ENCODE data around the gene ANKRD49. TPM values are rescaled to one million over a fixed set of nuclear protein-coding genes. Genes with fewer than 3 reads are reported as not detected.

ANKRD49 gene, protein sequence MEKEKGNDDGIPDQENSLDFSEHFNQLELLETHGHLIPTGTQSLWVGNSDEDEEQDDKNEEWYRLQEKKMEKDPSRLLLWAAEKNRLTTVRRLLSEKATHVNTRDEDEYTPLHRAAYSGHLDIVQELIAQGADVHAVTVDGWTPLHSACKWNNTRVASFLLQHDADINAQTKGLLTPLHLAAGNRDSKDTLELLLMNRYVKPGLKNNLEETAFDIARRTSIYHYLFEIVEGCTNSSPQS
- polyA plus RNA-seq (ENCODE audit: insufficient read length in 3 of 3), result 10 to 100 TPM; 22.4 to 24.8 (median 24.1) TPM
- long read RNA-seq, donor 1, transcript ANKRD49-208 (2 exons, 3,002 nt), result major isoform, 5 of 23 reads
- long read RNA-seq, donor 1, partial matches to known transcripts, result 13 of 23 reads
- long read RNA-seq, donor 1, other reads (novel, unspliced or antisense), result 0 of 23 reads
- long read RNA-seq, donor 2, transcript ANKRD49-208 (2 exons, 3,002 nt), result minor isoform, 5 of 15 reads
- long read RNA-seq, donor 2, transcript ANKRD49-210 (3 exons, 2,268 nt), result major isoform, 7 of 15 reads
- long read RNA-seq, donor 2, partial matches to known transcripts, result 0 of 15 reads
- long read RNA-seq, donor 2, other reads (novel, unspliced or antisense), result 0 of 15 reads
- long read RNA-seq, donor 3, transcript ANKRD49-208 (2 exons, 3,002 nt), result major isoform, 6 of 9 reads
- long read RNA-seq, donor 3, partial matches to known transcripts, result 0 of 9 reads
- long read RNA-seq, donor 3, other reads (novel, unspliced or antisense), result 0 of 9 reads
- long read RNA-seq, donor 4, transcript ANKRD49-210 (3 exons, 2,268 nt), result minor isoform, 5 of 13 reads
- long read RNA-seq, donor 4, transcript ANKRD49-208 (2 exons, 3,002 nt), result major isoform, 7 of 13 reads
- long read RNA-seq, donor 4, partial matches to known transcripts, result 0 of 13 reads
- long read RNA-seq, donor 4, other reads (novel, unspliced or antisense), result 0 of 13 reads
- long read RNA-seq, donor 5, partial matches to known transcripts, result 0 of 3 reads
- long read RNA-seq, donor 5, other reads (novel, unspliced or antisense), result 0 of 3 reads
- long read RNA-seq, donor 6, transcript ANKRD49-208 (2 exons, 3,002 nt), result minor isoform, 5 of 17 reads
- long read RNA-seq, donor 6, transcript ANKRD49-210 (3 exons, 2,268 nt), result major isoform, 7 of 17 reads
- long read RNA-seq, donor 6, partial matches to known transcripts, result 0 of 17 reads
- long read RNA-seq, donor 6, other reads (novel, unspliced or antisense), result 0 of 17 reads
- long read RNA-seq, donor 7, transcript ANKRD49-208 (2 exons, 3,002 nt), result major isoform, 7 of 15 reads
- long read RNA-seq, donor 7, partial matches to known transcripts, result 6 of 15 reads
- long read RNA-seq, donor 7, other reads (novel, unspliced or antisense), result 0 of 15 reads
- long read RNA-seq, donor 8, partial matches to known transcripts, result 0 of 7 reads
- long read RNA-seq, donor 8, other reads (novel, unspliced or antisense), result 0 of 7 reads
- long read RNA-seq, donor 9, transcript ANKRD49-210 (3 exons, 2,268 nt), result major isoform, 8 of 11 reads
- long read RNA-seq, donor 9, partial matches to known transcripts, result 0 of 11 reads
- long read RNA-seq, donor 9, other reads (novel, unspliced or antisense), result 0 of 11 reads
- long read RNA-seq, donor 10, transcript ANKRD49-208 (2 exons, 3,002 nt), result major isoform, 9 of 12 reads
- long read RNA-seq, donor 10, partial matches to known transcripts, result 0 of 12 reads
- long read RNA-seq, donor 10, other reads (novel, unspliced or antisense), result 0 of 12 reads
- long read RNA-seq, donor 11, partial matches to known transcripts, result 7 of 12 reads
- long read RNA-seq, donor 11, other reads (novel, unspliced or antisense), result 0 of 12 reads
- long read RNA-seq, donor 12, transcript ANKRD49-210 (3 exons, 2,268 nt), result major isoform, 10 of 49 reads
- long read RNA-seq, donor 12, transcript ANKRD49-208 (2 exons, 3,002 nt), result minor isoform, 8 of 49 reads
- long read RNA-seq, donor 12, partial matches to known transcripts, result 29 of 49 reads
- long read RNA-seq, donor 12, other reads (novel, unspliced or antisense), result 0 of 49 reads
- long read RNA-seq, donor 13, transcript ANKRD49-208 (2 exons, 3,002 nt), result major isoform, 6 of 21 reads
- long read RNA-seq, donor 13, partial matches to known transcripts, result 10 of 21 reads
- long read RNA-seq, donor 13, other reads (novel, unspliced or antisense), result 0 of 21 reads
- long read RNA-seq, donor 14, result 0 reads
- long read RNA-seq, donor 15, transcript ANKRD49-208 (2 exons, 3,002 nt), result major isoform, 7 of 11 reads
- long read RNA-seq, donor 15, partial matches to known transcripts, result 0 of 11 reads
- long read RNA-seq, donor 15, other reads (novel, unspliced or antisense), result 0 of 11 reads
- long read RNA-seq, donor 16, transcript ANKRD49-208 (2 exons, 3,002 nt), result major isoform, 10 of 16 reads
- long read RNA-seq, donor 16, partial matches to known transcripts, result 0 of 16 reads
- long read RNA-seq, donor 16, other reads (novel, unspliced or antisense), result 0 of 16 reads

DNA sequence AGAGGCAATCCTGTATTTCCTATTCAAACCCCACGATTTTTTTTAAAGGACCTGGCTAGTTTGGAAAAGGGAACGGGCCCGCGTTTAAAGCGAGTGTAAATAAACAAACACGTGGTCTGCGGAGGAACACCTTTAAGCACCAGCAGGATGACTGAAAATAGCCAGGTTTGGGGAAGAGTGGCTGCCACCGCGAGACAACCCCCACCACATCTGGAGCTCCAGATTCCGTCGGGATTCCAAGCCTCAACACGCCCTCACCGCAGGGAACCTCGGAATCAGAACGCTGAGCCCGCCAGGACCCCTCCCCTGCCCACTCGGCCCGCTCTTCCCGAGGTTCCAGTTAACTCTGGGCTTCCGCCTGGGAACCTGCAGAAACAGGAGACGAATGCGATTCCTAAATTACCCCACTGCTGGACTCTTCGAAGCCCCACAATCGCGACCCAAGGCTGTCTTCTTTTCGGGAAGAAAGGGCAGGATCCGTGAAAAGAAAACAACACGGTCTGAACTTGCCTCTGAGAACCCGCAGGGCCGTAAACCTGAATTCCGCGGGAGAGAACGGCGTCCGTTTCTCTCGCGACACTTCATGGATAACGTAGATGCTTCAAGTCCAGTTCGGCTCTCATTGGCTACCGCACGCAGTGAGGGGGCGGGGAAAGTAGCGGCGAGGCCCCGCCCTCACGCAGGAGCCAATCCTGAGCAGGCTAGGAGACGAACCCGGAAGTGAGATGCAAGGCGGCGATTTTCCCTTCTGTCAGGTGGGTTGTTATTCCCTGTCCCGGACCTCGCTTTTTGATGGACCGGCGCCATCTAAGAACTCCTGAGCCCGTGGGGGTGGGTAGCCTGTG is at the start of gene ANKRD49, which contains the start of gene MRE11:
Gene ANKRD49 (plus strand): TSS at position 704 of the 845 bp plus-strand sequence. CDS start 2,710 bp downstream, outside the sequence.
Gene MRE11 (minus strand): TSS at position 564 of the 845 bp plus-strand sequence. CDS start 1,043 bp downstream, outside the sequence.
- peak; percentile 98 for DNase-seq

DNA sequence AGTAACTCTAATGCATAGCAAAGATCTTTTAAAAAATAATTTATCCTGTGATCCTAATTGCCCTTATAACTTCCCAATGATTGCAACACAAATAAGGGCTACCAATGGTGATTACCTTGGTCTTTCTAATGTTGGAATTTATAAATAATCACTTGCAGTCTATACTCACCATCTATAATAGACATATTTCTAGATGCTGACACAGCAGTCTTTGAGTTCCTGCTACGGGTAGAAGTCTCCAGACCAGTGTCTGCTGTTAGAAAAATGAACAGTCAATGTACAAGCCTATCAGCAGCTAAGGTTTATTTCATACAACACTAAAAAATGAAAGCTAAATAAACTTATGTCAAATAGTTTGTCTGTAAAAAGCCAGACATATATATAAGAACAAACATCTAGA is 48.1 kb upstream of the ANKRD49 start:
- no peak for DNase-seq

DNA sequence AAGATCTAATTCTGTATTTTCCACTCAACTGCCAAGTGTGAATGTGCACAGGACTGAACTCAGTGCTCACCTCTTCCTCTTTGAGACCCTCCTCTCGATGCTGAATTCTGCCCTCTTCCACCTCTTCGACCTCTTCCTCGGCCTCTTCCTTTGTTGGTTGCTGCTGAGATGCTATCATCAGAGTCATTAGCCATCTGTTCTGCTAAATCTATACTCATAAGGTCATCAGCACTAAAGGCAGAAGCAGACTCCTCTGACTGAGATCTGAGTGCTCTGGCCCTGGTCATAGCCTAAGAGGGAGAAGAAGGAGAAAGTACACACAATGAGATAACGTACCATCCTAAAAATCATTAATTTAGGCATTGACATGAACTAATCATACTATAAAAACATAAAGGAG is 46.6 kb upstream of the ANKRD49 start:
- no peak for DNase-seq

DNA sequence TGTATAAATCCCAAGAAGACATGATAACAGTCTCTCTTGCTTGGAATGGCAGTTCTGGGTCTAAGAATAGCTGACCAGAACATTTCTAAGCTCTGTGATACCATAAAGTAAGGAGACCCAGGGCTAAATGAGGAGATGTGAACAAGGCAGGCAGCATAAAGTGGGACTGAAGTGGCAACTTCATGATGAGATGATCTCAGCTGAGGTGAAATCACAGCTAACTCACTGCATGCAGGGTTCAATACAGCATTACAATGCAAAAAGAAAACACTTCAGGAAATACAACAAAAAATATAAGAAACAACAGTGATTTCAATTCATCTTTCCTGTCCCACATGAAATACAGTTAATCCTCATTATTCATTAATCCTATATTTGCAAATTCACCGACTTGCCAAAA is 44.8 kb upstream of the ANKRD49 start:
- DNase-seq, result no peak

DNA sequence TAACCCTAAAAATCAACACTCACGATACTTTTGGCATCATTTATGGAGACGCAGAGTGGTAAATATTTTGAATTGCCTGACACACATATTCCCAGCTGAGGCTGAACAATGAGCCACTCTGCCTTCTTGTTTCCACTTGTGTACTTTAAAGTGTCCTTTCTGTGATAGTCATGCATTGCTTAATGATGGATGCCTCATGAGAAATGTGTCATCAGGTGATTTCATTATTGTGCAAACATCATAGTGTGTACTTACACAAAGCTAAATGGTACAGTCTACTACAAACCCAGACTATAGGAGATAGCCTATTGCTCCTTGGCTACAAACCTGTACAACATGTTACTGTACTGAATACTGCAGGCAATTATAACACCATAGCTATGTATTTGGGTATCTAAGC is 44.3 kb upstream of the ANKRD49 start:
- DNase-seq, result no peak

DNA sequence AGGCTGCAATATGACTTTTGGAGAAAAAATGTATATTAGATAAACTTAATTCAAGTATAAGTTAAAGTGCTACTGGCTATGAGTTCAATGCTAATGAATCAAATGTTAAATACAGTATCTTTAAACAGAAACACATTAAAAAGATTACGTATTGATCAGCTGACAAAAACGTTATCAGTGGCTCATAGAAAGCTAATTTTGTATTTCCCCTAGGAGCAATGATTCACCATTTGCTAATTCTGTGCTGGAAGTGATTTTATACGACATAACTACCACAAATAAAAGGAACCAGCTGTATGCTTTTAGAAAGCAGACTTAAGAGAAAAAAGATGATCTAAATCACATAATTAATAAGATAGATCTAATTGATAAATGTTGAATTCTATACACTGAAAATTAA is 43.7 kb upstream of the ANKRD49 start:
- DNase-seq, result no peak

DNA sequence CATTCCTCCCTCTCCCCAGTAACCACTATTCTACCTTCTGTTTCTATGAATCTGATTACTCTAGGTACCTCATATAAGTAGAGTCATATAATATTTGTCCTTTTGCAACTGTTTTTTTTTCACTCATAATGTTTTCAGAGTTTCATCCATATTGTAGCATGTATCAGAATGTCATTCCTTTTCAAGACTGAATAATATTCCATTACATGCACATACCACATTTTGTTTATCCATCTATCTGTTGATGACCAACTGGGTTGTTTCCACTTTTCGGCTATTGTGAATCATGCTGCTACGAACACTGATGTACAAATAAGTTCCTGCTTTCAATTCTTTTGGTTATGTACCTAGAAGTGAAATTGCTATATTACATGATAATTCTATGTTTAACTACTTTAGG is 40.8 kb upstream of the ANKRD49 start:
- DNase-seq, result no peak

DNA sequence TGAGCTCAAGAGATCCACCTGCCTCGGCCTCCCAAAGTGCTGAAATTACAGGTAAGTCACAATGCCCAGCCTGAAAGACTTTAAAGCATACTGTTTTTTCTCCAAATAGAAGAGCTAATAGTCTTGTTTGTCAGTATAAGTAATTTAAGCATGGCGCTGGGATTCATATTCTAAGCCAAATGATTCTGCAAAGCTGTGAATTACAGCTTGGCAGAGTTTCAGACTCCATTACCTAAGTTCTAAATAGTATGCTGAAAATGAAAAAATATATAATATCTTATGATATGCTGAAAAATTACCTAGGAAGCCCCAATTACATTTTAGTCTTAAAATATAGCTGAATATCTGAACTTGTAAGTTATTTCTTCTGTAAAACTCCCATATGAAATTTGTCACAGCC is 39.5 kb upstream of the ANKRD49 start:
- DNase-seq, result no peak

DNA sequence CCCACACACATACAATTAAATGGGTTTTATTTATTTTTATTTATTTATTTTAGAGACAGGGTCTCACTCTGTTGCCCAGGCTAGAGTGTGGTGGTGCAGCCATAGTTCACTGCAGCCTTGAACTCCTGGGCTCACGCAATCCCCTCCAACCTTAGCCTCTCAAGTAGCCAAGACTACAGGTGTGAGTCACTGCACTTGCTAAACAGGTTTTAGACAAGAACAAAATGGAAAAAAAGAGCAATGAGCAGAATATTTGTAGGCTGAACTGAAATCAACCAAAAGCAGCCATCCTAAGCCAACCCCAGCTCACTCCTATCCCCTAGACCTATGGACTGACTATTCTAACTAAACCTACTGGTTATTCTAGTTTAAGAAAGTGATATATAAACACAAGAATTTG is 37.9 kb upstream of the ANKRD49 start:
- DNase-seq, result no peak

DNA sequence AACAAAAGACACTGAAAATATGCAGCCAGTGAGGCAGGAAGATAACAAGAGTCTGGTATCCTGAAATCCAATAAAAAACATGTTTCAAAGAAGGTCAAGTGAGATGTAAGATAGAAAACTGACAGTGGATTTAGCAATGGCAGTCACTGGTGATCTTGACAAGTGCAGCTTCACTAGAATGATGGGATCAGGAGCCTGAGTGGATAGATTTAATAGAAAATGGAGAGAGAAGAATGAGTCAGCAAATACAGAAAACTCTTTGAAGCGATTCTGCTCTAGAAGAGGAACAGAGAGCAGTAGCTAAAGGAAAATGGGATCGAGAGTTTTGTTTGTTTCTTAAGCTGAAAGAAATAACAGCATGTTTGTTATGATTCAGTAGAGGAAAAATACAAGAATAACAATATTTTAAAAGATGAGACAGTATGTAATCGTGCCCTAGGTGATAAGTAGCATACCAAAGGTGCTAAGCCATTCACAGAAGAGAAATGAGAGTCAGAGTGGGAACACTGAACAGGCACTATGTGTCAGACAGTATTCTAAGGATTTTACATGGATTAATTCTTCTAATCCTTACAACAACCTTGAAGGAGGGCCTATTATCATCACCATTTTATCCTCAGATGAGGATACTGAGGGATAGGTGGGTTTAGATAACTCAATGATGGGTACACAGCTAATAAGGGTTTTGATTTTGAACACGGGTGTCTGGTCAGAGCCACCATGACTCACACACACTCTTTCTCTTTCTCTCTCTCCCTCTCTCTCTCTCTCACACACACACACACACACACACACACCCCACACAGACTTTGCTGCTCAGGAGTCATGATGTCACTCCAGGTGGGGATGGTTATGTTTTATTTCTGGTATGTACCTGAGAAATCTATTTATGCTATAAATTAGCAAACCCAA is 36.4 kb upstream of the ANKRD49 start:
- no peak for DNase-seq

DNA sequence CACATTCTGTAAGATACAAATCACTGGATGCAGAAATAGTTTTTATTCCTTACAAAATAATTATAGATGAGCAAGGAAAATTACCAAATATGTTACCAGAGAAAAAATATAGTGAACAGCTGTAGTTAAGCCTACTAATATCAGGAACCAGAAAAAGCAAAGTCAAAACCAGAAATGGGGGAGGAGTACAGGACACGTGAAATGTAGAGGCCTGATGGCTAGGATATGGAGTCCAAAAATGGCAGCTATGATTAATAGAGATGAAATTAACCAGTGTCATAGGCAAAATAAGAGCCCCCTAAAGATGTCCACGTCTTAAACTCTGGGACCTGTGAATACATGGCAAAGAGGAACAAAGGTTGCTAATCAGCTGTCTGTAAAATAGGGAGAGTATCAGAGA is 34.2 kb upstream of the ANKRD49 start:
- no peak for DNase-seq

DNA sequence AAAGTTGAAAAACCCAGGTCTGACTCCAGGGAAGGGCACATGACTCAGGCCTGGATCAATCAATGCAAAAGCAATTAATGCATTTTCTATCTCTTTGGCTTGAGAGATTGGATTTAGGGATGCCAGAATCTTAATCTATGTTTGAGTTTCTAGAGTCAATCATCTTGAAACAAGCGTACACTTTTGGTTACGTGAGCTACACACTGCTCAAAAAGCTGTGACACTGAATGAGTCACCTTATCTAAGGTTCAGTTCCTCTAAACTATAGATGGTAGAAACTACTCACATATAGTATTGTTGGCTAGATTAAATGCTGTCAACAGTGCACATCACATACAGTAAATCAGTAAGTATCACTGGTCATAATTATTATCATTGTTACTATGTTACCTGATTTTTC is 24.4 kb upstream of the ANKRD49 start:
- DNase-seq, result no peak

DNA sequence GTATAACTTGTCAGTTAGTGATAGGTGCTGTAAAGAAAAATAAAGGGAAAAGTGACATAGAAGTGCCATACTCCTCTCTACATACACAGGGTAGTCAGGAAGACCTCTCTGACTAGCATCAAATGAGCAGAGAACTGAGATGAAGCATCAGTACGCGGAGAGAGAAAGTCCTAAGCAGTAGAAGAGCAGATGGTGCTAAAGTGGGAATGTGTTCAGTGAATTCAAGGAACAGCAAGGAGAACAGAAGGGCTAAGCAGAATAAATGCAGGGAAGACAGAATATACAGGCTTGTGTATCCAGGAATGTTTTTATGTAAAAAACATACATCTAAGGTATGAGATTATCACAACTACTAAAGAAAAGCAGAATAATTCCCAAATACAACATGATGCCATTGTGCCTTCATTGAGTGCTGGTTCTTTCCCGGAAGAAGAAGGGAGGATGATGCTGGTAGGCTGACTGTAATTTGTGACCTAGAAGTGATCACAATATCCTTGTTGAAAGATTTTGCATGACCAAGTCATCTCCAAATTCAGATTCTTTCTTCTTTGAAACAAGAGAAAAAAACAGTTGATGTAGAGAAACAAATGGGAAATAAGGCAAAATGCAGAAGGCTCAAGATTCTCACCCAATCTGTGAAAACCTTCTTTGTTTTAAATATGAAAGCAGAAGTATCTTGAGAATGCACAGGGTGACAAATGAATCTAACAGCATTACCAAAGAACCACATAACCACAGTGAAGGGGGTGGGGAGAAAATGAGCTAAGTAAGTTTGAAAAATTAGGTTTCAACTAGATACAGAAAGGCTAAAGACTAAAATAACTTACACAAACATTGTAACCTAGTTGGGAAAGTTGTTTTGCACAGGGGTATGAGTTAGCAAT is 20.6 kb upstream of the ANKRD49 start:
- no peak for DNase-seq

DNA sequence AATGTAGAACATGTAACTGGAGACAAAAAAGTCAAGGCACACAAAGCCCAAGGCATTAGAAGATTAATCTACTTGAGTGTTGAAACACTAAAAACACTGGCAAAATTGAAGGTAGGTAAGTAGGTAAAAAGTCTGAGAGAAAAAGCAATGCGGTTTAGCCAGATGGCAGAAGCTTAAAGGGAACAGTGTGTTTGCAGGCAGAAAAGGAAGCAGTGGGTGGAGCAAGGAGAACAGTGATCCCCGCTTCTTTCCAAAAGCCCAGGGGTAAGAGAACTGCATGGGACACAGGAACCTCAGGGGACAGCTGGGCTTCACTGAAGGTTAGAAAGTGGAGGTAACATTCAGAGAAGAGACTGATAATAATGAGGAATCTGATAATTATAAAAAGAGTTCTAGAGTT is 16.2 kb upstream of the ANKRD49 start:
- DNase-seq, result no peak

DNA sequence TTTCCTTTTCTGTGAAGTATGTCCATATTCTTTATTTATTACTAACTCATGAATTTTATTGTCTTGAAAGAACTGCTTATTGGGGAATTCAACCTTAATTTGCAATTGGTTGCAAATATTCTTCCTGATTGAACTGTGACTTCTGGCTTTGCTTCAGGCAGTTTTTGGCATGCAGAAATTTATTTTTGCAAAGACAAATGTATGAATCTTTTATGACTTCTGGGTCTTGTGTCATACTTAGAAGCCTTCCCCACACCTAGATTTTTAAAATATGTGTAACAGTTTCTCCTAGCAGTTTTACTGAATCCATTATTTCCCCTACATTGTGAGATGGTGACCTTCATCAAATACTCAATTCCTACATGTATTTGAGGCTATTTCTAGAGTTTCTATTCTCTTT is 12.4 kb upstream of the ANKRD49 start:
- DNase-seq, result no peak

DNA sequence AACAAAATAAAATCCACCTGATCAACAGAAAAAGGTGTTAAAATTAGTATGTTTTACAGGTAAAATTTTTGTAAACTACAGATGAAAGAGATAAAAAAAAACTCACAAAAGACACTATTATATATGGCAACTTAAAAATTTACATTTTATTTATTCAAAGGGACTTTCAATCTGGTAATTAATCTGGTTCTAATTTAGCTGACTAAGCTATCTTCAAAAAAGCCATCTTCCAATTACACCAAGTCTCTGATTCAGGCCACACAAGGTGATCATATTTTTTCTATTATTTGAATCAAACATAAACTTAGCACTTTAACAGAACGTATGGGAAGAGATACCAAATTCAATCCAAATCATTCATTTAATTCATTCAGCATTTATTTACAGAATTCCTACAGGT is 7.7 kb upstream of the ANKRD49 start:
- DNase-seq, result no peak
